Activated T-helper 1 cell treated with anti-CD3 and anti-CD28 coated beads, Interleukin-2, amount 50 U/mL, for 16 hours (primary cell): ENCODE data around the gene AMBRA1.
A peak's percentile ranks its signal among the peaks of the same experiment; 100 is the strongest.

Experiments
- DNase-seq, 2 donors: peaks; one replicate each; pipeline ENCODE4 v3.0.0-alpha.2; 2020; ENCODE audit warnings: low read depth in 1 of 2, low spot score in 1 of 2

AMBRA1 gene, protein sequence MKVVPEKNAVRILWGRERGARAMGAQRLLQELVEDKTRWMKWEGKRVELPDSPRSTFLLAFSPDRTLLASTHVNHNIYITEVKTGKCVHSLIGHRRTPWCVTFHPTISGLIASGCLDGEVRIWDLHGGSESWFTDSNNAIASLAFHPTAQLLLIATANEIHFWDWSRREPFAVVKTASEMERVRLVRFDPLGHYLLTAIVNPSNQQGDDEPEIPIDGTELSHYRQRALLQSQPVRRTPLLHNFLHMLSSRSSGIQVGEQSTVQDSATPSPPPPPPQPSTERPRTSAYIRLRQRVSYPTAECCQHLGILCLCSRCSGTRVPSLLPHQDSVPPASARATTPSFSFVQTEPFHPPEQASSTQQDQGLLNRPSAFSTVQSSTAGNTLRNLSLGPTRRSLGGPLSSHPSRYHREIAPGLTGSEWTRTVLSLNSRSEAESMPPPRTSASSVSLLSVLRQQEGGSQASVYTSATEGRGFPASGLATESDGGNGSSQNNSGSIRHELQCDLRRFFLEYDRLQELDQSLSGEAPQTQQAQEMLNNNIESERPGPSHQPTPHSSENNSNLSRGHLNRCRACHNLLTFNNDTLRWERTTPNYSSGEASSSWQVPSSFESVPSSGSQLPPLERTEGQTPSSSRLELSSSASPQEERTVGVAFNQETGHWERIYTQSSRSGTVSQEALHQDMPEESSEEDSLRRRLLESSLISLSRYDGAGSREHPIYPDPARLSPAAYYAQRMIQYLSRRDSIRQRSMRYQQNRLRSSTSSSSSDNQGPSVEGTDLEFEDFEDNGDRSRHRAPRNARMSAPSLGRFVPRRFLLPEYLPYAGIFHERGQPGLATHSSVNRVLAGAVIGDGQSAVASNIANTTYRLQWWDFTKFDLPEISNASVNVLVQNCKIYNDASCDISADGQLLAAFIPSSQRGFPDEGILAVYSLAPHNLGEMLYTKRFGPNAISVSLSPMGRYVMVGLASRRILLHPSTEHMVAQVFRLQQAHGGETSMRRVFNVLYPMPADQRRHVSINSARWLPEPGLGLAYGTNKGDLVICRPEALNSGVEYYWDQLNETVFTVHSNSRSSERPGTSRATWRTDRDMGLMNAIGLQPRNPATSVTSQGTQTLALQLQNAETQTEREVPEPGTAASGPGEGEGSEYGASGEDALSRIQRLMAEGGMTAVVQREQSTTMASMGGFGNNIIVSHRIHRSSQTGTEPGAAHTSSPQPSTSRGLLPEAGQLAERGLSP (N-terminal part only)

DNA sequence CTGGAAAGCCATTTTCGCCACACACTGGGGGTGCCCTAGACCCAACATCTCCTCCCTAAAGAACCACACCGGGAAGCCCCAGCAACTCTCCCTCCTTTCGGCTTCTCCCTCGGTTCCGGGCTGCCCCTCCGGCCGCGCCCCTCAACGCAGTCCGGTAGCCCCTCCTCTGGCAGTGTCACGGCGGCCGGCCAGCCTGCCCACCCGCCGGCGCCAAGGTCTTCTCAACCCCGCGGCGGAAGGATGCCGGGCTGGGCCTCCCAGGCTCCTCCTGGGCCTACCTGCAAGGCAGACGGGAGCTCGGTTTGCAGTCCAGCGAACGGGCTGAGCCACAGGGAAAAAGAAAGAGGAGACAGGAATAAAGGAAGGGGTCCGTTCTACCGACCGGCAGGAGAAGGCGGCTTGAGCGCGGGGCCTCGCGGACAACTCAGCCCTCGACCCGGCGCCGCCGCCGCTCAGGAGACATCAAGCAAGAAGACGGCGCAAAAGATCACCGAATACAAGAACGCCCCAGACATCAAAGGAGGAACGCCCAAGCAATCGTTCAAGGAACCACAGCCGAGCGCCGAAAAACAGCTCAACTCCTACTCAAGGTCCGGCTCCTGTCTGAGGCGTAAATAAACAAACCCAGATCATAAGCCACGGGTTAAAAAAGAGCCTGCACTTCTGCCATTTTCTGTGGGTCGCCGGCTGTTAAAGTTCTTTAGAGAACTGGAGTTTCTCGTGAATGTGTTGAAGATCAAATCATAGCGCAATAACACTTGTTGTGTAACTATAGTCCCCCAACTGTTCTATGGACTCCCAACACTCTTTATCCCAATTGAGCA lies at the start of gene AMBRA1:
Gene AMBRA1 (minus strand): TSS at position 474 of the 824 bp plus-strand sequence. CDS start 45,643 bp downstream, outside the sequence.
- peak; percentile 61 for DNase-seq

DNA sequence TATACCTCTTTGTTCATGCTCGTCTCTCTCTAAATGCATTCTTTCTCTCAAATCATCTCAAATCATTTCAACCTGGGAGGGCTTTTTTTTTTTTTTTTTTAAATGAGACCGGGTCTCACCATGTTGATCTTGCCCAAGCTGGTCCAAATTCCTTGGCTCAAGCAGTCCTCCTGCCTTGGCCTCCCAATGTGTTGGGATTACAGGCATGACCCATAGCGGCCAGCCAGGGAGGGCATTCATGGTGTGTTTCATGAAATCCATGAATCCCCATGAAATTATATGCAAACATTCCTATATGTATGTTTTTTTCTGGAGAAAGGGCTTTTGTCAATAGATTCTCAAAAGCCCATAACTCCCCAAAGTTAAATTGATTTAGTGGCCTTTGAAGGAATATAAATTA lies 49.7 kb upstream of the AMBRA1 start:
- no peak for DNase-seq

DNA sequence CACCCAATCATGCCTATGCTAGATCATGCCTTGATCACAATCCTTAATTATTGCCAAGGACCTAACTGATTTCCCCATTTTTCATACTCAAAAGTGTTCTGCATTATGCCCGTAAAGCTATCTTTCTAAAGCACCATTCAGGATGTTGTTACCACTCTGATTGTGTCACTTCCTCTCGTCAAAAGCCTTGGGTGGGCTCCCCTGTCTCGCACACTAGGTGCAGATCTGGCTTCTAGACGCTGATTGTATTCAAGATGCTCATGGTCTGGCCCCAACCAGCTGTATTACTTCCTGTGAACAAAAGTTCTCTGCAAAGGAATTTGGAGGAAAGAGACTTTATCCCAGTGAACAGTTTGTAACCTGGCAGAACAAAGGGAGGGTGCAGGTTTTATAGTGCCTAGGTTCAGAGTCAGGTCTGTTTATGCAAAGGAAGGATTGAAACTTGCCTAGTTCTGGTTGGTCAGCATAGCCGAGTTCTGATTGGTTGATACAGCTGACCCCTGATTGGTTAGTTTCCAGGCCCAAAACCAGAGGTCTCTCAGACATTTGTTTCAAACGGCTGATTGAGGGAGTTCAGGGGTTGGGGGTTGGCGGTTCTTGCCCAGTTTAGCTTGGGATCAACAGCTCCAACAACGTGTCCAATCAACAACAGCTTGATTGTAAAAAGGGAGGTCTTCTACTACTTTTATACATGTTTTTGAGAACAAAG lies 49.0 kb upstream of the AMBRA1 start:
- DNase-seq: no peak

DNA sequence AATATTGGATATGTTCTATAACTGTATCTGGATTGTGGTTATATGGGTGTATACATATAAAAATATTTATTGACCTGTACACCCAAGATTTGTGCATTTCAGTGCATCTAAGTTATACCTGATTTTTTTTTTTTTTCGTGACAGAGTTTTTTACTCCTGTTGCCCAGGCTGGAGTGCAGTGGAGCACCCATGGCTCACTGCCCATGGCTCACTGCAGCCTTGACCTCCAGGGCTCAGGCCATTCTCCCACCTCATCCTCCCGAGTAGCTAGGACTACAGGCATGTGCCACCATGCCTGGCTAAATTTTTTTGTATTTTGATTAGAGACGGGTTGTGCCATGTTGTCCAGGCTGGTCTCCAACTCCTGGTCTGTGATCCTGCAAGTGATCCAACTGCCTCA lies 47.8 kb upstream of the AMBRA1 start:
- no peak for DNase-seq

DNA sequence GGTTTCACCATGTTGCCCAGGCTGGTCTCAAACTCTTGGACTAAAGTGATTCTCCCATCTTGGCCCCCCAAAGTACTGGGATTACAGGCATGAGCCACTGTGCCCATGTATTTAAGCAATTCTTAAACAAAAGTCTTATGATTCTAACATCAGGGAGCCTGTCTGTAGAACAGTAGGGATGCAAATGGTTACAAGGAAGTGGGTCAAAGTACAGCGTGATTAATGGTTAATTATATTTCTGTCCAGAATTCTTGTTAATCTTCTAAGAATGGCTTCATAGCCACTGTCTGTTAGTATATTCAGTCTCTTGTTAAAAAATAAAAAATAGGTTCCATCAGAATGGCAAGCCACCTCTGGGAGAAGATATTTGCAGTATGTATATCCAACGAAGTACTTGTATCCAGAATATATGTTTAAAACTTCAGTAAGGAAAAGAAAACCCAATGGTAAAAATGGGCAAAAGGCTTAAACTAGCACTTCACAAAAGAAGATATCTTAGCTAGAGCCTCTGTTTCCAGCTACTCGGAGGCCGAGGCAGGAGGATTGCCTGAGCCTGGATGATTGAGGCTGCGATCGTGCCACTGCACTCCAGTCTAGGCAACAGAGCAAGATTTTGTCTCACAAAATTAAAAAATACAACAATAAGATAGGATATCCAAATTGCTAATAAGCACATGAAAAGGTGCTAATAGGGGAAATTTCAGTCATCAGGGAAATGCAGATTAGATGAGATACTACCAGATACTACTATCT lies 46.4 kb upstream of the AMBRA1 start:
- DNase-seq: no peak

DNA sequence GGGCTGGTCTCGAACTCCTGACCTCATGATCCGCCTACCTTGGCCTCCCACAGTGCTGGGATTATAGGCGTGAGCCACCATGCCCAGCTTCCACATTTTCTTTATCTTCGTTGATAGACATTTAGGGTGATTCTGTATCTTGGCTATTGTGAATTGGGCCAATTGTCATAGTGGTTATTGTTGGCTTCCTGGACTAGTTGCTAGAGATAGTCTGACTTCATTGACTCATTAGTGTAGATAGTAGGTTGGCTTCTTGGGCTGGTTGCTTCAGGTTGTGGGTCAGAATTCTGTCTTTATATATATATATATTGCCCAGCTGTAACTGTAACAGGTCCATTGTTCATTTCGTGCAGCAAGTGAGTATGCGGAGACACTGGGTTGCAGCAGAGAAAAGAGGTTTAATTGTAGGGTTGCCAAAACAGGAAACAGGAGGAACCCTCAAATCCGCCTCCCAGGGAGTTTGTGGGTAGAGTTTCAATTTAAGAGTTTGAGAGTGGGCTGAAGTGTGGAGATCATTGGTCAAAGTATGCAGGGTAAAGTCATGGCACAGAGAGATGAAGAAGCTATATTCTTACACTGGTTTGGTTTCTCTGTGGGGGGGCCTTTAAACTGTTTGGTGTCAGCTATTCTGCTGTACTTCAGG lies 45.5 kb upstream of the AMBRA1 start:
- DNase-seq: no peak

DNA sequence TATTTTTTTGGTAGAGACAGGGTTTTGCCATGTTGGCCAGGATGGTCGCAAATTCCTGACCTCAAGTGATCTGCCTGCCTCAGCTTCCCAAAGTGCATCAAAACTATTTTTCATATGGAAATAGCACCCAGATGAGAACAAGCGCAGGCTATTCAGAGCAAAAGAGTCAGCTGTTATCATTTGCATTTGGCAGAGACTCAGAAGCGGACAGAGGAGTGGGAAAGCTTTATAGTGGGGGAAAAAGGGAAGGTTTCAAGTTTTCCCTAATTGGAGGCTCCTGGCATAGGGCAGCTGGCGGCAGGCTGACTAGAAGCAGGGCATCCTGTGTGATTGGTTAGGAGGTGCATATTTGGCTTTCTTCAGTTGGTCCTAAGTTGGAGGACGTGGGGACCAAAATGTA lies 43.7 kb upstream of the AMBRA1 start:
- DNase-seq: no peak

DNA sequence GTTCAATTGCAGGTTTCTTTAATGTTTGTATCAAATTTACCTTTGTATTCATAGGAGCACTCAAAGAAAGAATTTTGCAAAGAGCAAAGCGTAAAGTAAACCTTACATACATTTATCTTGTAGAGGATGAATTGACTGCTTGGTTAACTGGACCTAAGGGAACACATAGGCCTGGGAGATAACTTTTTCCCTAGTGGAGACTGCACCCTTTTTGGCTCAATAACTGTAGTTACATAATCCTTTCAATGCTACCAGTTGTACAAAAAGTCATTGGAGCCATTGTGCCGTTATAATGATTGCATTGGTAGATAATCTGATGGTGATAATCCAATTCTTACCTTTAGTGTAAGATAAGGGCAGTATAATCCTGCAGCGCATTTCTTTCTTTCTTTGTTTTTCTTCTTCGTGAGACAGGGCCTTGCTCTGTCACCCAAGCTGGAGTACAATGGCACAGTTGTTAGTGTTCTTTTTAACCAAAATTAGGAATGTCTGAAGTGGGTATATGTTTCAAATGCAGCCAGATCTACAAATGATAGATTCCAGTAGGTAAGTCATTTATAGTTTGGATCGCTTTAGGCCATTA lies 41.8 kb upstream of the AMBRA1 start:
- DNase-seq: no peak

DNA sequence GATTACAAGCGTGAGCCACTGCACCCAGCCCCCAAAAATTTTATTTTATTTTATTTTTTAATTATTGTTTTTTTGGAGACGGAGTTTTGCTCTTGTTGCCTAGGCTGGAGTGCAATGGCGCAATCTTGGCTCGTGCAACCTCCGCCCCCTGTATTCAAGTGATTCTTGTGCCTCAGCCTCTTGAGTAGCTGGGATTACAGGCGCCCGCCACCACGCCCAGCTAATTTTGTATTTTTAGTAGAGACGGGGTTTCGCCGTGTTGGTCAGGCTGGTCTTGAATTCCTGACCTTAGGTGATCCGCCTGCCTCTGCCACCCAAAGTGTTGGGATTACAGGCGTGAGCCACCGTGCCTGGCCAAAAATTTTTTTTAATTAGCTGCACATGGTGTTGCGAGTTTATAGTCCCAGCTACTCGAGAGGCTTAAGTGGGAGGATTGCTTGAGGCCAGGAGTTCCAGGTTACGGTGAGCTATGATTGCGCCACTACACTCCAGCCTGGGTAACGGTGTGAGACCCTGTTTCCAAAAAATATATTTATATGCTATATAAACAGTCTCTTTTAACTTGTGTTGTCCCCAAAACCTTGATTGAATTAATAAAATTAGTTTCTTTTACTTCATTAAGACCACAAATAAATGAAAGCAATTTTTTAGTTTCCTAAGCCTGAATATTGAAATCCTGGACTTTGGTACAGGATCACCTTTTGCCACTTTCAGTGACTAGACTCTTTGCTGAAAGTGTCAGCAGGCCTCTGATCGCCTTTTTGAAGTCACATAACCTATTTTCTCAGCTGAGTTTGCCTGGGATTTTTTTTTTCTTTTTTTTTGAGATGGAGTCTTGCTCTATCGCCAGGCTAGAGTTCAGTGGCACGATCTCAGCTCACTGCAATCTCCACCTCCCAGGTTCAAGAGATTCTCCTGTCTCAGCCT lies 39.7 kb upstream of the AMBRA1 start:
- DNase-seq: no peak

DNA sequence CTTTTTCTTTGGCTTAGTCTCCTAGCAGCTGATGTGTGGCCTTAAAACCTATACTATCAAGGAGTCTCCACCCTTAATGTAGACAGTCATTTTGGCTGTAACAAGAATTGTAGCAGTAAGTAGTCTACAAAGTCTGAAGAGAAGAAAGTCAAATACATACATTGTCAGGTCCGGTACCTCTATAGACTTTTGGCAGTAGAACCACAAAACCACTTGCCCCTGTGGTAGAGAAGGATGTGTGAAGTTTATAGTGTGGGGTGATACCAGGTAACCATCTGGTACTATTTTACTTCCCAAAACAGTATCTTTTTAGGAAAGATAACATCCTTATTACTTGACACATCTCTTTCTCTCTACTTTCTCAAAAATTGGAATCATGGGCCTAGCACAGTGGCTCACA lies 38.7 kb upstream of the AMBRA1 start:
- no peak for DNase-seq

DNA sequence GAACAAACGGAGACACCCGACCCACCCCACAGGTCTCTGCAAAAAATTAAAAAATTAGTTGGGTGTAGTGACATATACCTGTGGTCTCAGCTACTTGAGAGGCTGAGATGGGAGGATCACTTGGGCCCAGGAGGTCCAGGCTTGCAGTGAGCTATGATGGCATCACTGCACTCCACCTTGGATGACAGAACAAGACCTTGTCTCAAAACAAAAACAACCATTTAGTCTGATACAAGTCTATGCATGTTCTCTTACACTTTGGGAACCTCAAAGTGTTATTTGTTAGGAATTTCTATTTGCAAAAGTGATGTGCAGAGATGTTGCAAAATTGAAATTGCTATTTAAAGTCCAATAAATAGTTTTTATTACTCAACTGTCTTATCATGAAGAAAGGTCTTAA lies 37.9 kb upstream of the AMBRA1 start:
- DNase-seq: no peak

DNA sequence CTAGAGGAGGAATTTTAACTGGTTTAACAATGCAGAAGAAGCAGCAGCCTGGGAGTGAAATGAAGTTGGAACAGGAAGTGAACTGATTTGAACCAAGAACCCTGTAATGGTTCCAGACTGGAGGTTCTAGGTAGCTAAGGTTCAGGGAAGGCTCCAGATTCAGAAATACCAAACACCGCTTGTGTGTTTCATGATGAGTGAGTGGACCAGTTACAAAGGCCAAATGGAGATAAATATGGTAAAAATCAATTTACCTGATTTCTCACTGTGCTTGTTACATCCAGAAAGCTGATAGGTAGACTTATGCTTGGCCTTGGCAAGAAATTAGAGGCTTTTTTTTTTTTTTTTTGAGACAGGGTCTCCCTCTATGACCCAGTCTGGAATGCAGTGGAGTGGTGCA lies 36.4 kb upstream of the AMBRA1 start:
- no peak for DNase-seq

DNA sequence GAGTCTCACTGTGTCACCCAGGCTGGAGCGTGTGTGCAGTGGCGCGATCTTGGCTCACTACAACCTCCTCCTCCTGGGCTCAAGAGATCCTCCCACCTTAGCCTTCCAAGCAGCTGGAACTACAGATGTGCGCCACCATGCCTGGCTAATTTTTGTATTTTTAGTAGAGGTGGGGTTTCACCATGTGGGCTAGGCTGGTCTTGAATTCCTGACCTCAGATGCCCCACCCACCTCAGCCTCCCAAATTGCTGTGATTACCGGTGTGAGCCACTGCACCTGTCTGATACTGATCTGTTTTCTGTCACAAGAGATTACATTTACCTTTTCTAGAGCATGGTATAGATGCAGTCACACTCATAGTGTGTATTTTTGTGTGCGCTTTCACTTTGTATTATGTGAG lies 35.1 kb upstream of the AMBRA1 start:
- DNase-seq: no peak

DNA sequence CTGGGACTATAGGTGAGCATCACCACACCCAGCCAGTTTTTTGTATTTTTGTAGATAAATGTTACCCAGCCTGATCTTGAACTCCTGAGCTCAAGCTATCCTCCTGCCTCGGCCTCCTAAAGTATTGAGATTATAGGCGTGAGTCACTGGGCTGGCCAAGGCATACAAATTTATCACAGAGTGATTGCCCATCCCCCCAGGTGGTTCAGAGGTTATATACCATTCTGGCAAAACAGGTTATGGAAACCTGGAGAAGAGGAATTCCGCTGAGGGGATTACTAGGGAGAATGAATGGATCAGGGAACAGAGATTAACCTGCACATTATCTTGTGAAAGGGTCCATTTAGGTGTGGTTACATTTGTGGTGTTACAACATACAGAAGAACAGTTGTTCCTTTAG lies 31.6 kb upstream of the AMBRA1 start:
- DNase-seq: no peak

DNA sequence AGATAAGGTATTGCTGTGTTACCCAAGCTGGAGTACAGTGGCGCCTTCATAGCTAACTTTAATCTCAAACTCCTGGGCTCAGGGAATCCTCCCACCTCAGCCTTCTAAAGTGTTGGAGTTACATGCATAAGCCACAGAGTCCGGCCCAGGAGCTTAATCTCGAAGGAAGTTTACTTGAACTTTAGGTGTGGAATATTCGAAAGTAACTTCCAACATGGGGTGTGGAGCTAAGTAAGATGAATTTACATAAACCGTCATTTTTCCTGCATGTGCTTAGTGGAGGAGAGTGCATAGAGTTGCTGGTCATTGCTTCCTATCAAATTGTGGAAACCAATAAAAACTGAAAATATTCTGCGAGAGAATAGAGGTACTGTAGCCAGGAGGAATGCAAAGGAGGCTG lies 25.0 kb upstream of the AMBRA1 start:
- DNase-seq: no peak

DNA sequence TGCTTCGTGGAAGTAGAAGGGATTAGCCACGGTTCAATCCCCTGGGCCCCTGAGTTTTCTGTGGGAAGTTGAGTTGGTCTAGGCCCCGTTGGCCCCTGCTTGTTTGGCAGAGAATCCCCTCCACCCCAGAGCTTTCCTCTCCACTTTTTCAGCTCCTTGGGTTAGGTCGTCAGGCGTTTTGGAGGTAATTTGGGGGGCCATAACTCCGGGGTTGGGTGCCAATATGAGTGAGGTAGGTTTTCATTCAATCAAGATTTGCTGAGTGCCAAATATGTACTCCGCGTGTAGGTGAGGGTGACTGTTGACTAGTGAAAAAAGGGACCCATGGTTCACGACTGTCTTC lies 24.1 kb upstream of the AMBRA1 start:
- no peak for DNase-seq

DNA sequence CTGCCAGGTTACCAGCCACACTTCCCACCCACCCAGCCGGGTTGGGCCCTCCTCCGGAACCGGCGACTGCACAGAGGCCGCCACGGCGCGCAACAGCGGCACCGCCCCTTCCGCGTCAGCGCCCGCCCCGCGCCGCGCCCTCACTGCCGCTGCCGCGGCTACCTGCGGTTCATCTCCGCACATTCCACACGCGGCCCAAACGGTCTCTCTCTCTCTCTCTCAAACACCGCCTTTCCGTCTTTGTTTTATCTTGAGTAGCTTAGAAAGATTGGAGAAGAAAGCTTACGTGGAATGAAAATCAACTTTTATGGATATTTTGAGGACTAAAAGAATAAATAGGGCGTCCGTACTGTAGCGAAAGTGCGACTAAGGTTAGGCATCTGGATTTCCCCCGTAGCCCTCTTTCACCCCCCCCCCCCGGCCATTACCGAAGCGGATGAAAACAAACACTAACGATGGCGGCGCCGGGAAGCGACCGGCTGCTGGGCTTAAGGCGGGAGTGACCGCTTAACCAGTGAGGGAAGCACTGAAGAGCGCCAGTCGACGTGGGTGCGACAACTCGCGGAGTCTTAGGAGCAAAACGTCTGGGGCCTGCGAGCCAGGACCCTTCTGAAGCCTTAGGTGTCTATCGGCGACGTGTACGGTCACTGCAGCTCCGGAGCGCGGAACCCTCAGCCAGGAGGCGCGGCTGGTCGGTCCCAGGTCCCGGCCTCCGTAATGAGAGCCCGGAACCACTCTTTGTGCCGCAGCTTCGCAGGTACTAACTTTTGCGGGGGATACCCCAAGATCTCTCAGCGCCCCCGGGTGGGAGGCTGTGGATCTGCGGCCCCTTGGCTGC lies 23.5 kb upstream of the AMBRA1 start, which contains the start of the genes ATG13 and HARBI1:
Gene ATG13 (plus strand): TSS at position 420 of the 838 bp plus-strand sequence. CDS start 26,739 bp downstream, outside the sequence.
Gene HARBI1 (minus strand): TSS at position 94 of the 838 bp plus-strand sequence. CDS start 990 bp downstream, outside the sequence.
- peak; percentile 80 to 90 for DNase-seq
